Liver (tissue), 9 donors: ENCODE measurements around the gene PMFBP1. TPM values are rescaled to one million over a fixed set of nuclear protein-coding genes. Genes with fewer than 3 reads are reported as not detected.

Experiments
- DNase-seq: peaks from one replicate; pipeline ENCODE4 v3.0.0-alpha.2; 2017; ENCODE audit warnings: low spot score
- H3K27ac ChIP-seq, 2 donors: one replicate each; pipeline ENCODE4 v1.7.0; 2013; ENCODE audit warnings: inconsistent platforms in 2 of 2, low read length in 2 of 2, control low read depth in 1 of 2, low read depth in 1 of 2, mild to moderate bottlenecking in 1 of 2
- H3K27me3 ChIP-seq, 4 donors: one replicate each; pipeline versions ENCODE4 v1.6.1 to v1.7.0; 2013; ENCODE audit warnings: low read length in 3 of 4, inconsistent platforms in 1 of 4, mild to moderate bottlenecking in 1 of 4, moderate library complexity in 1 of 4; ENCODE audit not compliant: control insufficient read depth in 4 of 4, insufficient read depth in 4 of 4
- H3K36me3 ChIP-seq, 4 donors: one replicate each; pipeline versions ENCODE4 v1.6.1 to v1.7.0; 2013; ENCODE audit warnings: low read length in 3 of 4, mild to moderate bottlenecking in 3 of 4, low read depth in 1 of 4, moderate library complexity in 1 of 4; ENCODE audit not compliant: control insufficient read depth in 4 of 4, insufficient read depth in 3 of 4
- H3K4me1 ChIP-seq, 4 donors: one replicate each; pipeline versions ENCODE4 v1.6.1 to v1.7.0; 2013; ENCODE audit warnings: low read length in 3 of 4, mild to moderate bottlenecking in 3 of 4, moderate library complexity in 1 of 4; ENCODE audit not compliant: control insufficient read depth in 4 of 4, insufficient read depth in 4 of 4
- H3K4me3 ChIP-seq, 3 donors: one replicate each; pipeline versions ENCODE4 v1.6.1 to v1.7.0; 2013; ENCODE audit warnings: low read length in 3 of 3, control low read depth in 1 of 3, low read depth in 1 of 3, mild to moderate bottlenecking in 1 of 3
- H3K9ac ChIP-seq, 2 donors: one replicate each; pipeline ENCODE4 v1.7.0; 2013; ENCODE audit warnings: low read length in 2 of 2, mild to moderate bottlenecking in 2 of 2, moderate library complexity in 2 of 2, control low read depth in 1 of 2, low read depth in 1 of 2
- H3K9me3 ChIP-seq, 4 donors: one replicate each; pipeline versions ENCODE4 v1.6.1 to v1.7.0; 2013; ENCODE audit warnings: low read length in 3 of 4; ENCODE audit not compliant: control insufficient read depth in 4 of 4
- EGR1 ChIP-seq, 2 donors: IDR thresholded peaks; 2 replicates each; pipeline ENCODE4 v1.6.1; 2016 to 2018; ENCODE audit warnings: antibody characterized with exemption in 2 of 2, low read depth in 2 of 2
- FOXA1 ChIP-seq: IDR thresholded peaks from 2 replicates; pipeline ENCODE4 v1.6.1; 2016; ENCODE audit warnings: antibody characterized with exemption
- FOXA2 ChIP-seq: IDR thresholded peaks from 2 replicates; pipeline ENCODE4 v1.6.1; 2016; ENCODE audit warnings: antibody characterized with exemption
- GABPA ChIP-seq, 2 donors: IDR thresholded peaks in 1 of 2; conservative IDR thresholded peaks in 1 of 2; 2 replicates each; pipeline ENCODE4 v1.6.1; 2016; ENCODE audit warnings: antibody characterized with exemption in 2 of 2, mild to moderate bottlenecking in 1 of 2, moderate library complexity in 1 of 2
- HNF4A ChIP-seq, 2 donors: conservative IDR thresholded peaks; 2 replicates each; pipeline ENCODE4 v1.6.1; 2016; ENCODE audit warnings: antibody characterized with exemption in 2 of 2, mild to moderate bottlenecking in 2 of 2
- HNF4G ChIP-seq: IDR thresholded peaks from 2 replicates; pipeline ENCODE4 v1.6.1; 2016; ENCODE audit warnings: antibody characterized with exemption
- JUND ChIP-seq, 2 donors: IDR thresholded peaks; 2 replicates each; pipeline ENCODE4 v1.6.1; 2016; ENCODE audit warnings: antibody characterized with exemption in 2 of 2
- NR2F2 ChIP-seq: IDR thresholded peaks from 2 replicates; pipeline ENCODE4 v1.6.1; 2016; ENCODE audit warnings: antibody characterized with exemption
- RAD21 ChIP-seq, 2 donors: IDR thresholded peaks; 2 replicates each; pipeline ENCODE4 v1.6.1; 2016; ENCODE audit warnings: antibody characterized with exemption in 2 of 2, mild to moderate bottlenecking in 2 of 2
- RXRA ChIP-seq, 2 donors: IDR thresholded peaks; 2 replicates each; pipeline ENCODE4 v1.6.1; 2017 to 2018; ENCODE audit warnings: antibody characterized with exemption in 2 of 2, mild to moderate bottlenecking in 1 of 2
- SP1 ChIP-seq: IDR thresholded peaks from 2 replicates; pipeline ENCODE4 v1.6.1; 2018; ENCODE audit warnings: antibody characterized with exemption, mild to moderate bottlenecking
- TAF1 ChIP-seq: conservative IDR thresholded peaks from 2 replicates; pipeline ENCODE4 v1.6.1; 2016; ENCODE audit warnings: antibody characterized with exemption, mild to moderate bottlenecking
- YY1 ChIP-seq: IDR thresholded peaks from 2 replicates; pipeline ENCODE4 v1.6.1; 2016; ENCODE audit warnings: antibody characterized with exemption, mild to moderate bottlenecking
- WGBS: extraction: QIAGEN DNeasy Blood & Tissue Kit; methylation state at CpG from one replicate; pipeline ENCODE4 v1.1.7; 2013; 5-methylcytosine and 5-hydroxymethylcytosine counted together
- polyA plus RNA-seq, 2 donors: library from polyadenylated mRNA; stranded (reverse) in 1 of 2; unstranded in 1 of 2; fragments of 200-250 nt in 1 of 2; fragments of >200 nt in 1 of 2; fragmentation: Nextera tagmentation in 1 of 2; extraction: Ambion mirVana in 1 of 2; gene quantifications; one replicate each; pipeline versions ENCODE4 v1.2.1 to v1.2.3, GENCODE V29; 2013 to 2015
- total RNA-seq, 2 donors: library from RNA; depleted of rRNA; stranded (reverse); fragments of >200 nt; gene quantifications; one replicate each; pipeline ENCODE4 v1.2.3, GENCODE V29; 2014
- TF ChIP-seq, protein P1 (sequence below): fragments of 150-350 bp; IDR thresholded peaks from 2 replicates; pipeline ENCODE4 v1.5.1; 2017; ENCODE audit warnings: improper control_type of control experiment, low read depth, low read length; ENCODE audit not compliant: missing input control
- TF ChIP-seq, protein P2 (sequence below): IDR thresholded peaks from 2 replicates; pipeline ENCODE4 v1.6.1; 2016; ENCODE audit warnings: antibody characterized with exemption, mild to moderate bottlenecking
- TF ChIP-seq, protein P3 (sequence below): IDR thresholded peaks from 2 replicates; pipeline ENCODE4 v1.6.1; 2016; ENCODE audit warnings: antibody characterized with exemption
- TF ChIP-seq, protein P4 (sequence below): IDR thresholded peaks from 2 replicates; pipeline ENCODE4 v1.6.1; 2016; ENCODE audit warnings: antibody characterized with exemption
- donor health status: healthy.
- donor health status: healthy.
- donor health status: healthy.
- donor health status: healthy.
- donor health status: healthy.

PMFBP1 gene, protein sequence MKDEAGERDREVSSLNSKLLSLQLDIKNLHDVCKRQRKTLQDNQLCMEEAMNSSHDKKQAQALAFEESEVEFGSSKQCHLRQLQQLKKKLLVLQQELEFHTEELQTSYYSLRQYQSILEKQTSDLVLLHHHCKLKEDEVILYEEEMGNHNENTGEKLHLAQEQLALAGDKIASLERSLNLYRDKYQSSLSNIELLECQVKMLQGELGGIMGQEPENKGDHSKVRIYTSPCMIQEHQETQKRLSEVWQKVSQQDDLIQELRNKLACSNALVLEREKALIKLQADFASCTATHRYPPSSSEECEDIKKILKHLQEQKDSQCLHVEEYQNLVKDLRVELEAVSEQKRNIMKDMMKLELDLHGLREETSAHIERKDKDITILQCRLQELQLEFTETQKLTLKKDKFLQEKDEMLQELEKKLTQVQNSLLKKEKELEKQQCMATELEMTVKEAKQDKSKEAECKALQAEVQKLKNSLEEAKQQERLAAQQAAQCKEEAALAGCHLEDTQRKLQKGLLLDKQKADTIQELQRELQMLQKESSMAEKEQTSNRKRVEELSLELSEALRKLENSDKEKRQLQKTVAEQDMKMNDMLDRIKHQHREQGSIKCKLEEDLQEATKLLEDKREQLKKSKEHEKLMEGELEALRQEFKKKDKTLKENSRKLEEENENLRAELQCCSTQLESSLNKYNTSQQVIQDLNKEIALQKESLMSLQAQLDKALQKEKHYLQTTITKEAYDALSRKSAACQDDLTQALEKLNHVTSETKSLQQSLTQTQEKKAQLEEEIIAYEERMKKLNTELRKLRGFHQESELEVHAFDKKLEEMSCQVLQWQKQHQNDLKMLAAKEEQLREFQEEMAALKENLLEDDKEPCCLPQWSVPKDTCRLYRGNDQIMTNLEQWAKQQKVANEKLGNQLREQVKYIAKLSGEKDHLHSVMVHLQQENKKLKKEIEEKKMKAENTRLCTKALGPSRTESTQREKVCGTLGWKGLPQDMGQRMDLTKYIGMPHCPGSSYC
- total RNA-seq (1 to 10 TPM in 1 of 2 donors, under 1 TPM in 1; 0.17 to 1.4 TPM), polyA plus RNA-seq (under 1 TPM; 0.06 to 0.42 TPM)

DNA sequence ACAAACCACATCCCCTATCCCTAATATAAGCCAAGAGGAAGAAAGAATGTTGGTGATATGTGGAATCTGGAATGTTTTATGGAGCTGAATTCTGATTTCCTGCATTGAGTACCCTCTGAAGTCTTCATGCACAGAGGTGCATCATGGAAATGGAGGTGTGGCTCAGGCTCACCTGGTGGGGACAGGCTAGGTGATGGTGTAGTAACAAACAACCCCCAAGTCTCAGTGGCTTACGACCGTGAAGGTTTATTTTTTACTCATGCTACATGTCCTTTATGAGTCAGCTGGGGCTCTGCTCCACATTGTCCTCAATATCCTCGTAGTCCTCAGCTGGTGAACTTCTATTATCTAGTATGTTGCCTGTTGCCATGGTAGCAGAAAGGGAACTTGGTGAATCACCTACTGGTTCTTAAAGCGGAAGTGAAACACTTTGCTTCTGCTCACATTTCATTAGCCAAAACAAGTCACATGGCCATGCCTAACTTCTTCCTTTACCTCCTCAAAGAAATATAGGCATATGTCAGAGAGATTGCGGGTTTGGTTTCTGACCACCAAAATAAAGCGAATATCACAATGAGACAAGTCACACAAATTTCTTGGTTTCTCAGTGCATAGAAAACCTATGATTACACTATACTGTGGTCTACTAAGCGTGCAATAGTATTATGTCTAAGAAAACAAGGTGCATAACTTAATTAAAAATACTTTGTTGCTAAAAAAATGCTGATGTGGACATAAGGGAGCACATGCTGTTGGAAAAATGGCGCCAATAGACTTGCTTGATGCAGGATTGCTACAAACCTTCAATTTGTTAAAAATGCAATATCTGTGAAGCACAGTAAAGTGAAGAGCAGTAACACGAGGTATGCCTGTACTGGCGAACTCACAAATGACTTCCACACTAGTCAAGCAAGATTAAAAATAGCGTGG is at the start of gene PMFBP1:
Gene PMFBP1, minus strand, starts transcription at position 51 of the 930 bp plus-strand sequence. CDS start 947 bp downstream, outside the sequence.
- Histone ChIP-seq H3K36me3 (no peaks in the 10 kb centered on the region), H3K9ac (no peak within 1 kb of the TSS), H3K27ac (no peak within 1 kb of the TSS), H3K4me3 (no peak within 1 kb of the TSS), H3K4me1 (no peaks in the 10 kb centered on the region), H3K27me3 (no peaks in the 10 kb centered on the region), H3K9me3 (peaks cover 0 to 1% (median 0%) of the 10 kb centered on the region in 4 donors)
- DNase-seq: no peak
- TF ChIP-seq HNF4A (conservative IDR thresholded peaks at IDR 0.05): no peak
- no peak for TF ChIP-seq SP1
- no peak for TF ChIP-seq RXRA (IDR thresholded peaks at IDR 0.05)
- no peak for TF ChIP-seq JUND (IDR thresholded peaks at IDR 0.05)
- TF ChIP-seq FOXA1: no peak
- TF ChIP-seq, protein P1, sequence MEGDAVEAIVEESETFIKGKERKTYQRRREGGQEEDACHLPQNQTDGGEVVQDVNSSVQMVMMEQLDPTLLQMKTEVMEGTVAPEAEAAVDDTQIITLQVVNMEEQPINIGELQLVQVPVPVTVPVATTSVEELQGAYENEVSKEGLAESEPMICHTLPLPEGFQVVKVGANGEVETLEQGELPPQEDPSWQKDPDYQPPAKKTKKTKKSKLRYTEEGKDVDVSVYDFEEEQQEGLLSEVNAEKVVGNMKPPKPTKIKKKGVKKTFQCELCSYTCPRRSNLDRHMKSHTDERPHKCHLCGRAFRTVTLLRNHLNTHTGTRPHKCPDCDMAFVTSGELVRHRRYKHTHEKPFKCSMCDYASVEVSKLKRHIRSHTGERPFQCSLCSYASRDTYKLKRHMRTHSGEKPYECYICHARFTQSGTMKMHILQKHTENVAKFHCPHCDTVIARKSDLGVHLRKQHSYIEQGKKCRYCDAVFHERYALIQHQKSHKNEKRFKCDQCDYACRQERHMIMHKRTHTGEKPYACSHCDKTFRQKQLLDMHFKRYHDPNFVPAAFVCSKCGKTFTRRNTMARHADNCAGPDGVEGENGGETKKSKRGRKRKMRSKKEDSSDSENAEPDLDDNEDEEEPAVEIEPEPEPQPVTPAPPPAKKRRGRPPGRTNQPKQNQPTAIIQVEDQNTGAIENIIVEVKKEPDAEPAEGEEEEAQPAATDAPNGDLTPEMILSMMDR: no peak
- no peak for TF ChIP-seq NR2F2
- TF ChIP-seq HNF4G: no peak
- no peak for TF ChIP-seq GABPA (IDR thresholded peaks at IDR 0.05 in 1 of 2, conservative IDR thresholded peaks at IDR 0.05 in 1 of 2)
- TF ChIP-seq, protein P2, sequence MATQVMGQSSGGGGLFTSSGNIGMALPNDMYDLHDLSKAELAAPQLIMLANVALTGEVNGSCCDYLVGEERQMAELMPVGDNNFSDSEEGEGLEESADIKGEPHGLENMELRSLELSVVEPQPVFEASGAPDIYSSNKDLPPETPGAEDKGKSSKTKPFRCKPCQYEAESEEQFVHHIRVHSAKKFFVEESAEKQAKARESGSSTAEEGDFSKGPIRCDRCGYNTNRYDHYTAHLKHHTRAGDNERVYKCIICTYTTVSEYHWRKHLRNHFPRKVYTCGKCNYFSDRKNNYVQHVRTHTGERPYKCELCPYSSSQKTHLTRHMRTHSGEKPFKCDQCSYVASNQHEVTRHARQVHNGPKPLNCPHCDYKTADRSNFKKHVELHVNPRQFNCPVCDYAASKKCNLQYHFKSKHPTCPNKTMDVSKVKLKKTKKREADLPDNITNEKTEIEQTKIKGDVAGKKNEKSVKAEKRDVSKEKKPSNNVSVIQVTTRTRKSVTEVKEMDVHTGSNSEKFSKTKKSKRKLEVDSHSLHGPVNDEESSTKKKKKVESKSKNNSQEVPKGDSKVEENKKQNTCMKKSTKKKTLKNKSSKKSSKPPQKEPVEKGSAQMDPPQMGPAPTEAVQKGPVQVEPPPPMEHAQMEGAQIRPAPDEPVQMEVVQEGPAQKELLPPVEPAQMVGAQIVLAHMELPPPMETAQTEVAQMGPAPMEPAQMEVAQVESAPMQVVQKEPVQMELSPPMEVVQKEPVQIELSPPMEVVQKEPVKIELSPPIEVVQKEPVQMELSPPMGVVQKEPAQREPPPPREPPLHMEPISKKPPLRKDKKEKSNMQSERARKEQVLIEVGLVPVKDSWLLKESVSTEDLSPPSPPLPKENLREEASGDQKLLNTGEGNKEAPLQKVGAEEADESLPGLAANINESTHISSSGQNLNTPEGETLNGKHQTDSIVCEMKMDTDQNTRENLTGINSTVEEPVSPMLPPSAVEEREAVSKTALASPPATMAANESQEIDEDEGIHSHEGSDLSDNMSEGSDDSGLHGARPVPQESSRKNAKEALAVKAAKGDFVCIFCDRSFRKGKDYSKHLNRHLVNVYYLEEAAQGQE: no peak
- TF ChIP-seq YY1: no peak
- no peak for TF ChIP-seq TAF1
- TF ChIP-seq FOXA2: no peak
- TF ChIP-seq, protein P3, sequence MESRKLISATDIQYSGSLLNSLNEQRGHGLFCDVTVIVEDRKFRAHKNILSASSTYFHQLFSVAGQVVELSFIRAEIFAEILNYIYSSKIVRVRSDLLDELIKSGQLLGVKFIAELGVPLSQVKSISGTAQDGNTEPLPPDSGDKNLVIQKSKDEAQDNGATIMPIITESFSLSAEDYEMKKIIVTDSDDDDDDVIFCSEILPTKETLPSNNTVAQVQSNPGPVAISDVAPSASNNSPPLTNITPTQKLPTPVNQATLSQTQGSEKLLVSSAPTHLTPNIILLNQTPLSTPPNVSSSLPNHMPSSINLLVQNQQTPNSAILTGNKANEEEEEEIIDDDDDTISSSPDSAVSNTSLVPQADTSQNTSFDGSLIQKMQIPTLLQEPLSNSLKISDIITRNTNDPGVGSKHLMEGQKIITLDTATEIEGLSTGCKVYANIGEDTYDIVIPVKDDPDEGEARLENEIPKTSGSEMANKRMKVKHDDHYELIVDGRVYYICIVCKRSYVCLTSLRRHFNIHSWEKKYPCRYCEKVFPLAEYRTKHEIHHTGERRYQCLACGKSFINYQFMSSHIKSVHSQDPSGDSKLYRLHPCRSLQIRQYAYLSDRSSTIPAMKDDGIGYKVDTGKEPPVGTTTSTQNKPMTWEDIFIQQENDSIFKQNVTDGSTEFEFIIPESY: no peak
- TF ChIP-seq EGR1 (IDR thresholded peaks at IDR 0.05; ENCODE audit: low read depth in 2 of 2): no peak
- TF ChIP-seq, protein P4, sequence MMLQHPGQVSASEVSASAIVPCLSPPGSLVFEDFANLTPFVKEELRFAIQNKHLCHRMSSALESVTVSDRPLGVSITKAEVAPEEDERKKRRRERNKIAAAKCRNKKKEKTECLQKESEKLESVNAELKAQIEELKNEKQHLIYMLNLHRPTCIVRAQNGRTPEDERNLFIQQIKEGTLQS: no peak
- no peak for TF ChIP-seq RAD21 (IDR thresholded peaks at IDR 0.05)
- WGBS: 81% methylated on average over 11 of the region's 11 CpGs
